Osteoblast (primary cell): Measurements from ENCODE around the gene INPP5B. TPM values are rescaled to one million over a fixed set of nuclear protein-coding genes. Genes with fewer than 3 reads are reported as not detected.
A peak's percentile ranks its signal among the peaks of the same experiment; 100 is the strongest.
"Not testable (repeated sequence)": the region's sequence is repeated elsewhere in the genome, so short reads cannot be mapped to it uniquely, and the experiment has no call there.

Experiments
- DNase-seq: peaks from one replicate; pipeline ENCODE4 v3.0.0; 2011; ENCODE audit warnings: low spot score, mixed read lengths; ENCODE audit not compliant: insufficient read length; ENCODE audit errors: missing footprints
- H2AFZ ChIP-seq: 2 replicates; pipeline ENCODE4 v1.6.0; 2011; ENCODE audit warnings: mild to moderate bottlenecking, low read length
- H3K27ac ChIP-seq: 2 replicates; pipeline ENCODE4 v1.5.1; 2011; ENCODE audit warnings: mild to moderate bottlenecking, low read depth, low read length, moderate library complexity
- H3K27me3 ChIP-seq: 2 replicates; pipeline ENCODE4 v1.6.0; 2012; ENCODE audit warnings: mild to moderate bottlenecking, control low read depth, inconsistent platforms, low read length, moderate library complexity; ENCODE audit not compliant: insufficient read depth
- H3K36me3 ChIP-seq: 2 replicates; pipeline ENCODE4 v1.5.1; 2011; ENCODE audit warnings: mild to moderate bottlenecking, low read length, control low read depth, moderate library complexity; ENCODE audit not compliant: insufficient read depth
- H3K4me1 ChIP-seq: 2 replicates; pipeline ENCODE4 v1.5.1; 2011; ENCODE audit warnings: mild to moderate bottlenecking, low read length, control low read depth, moderate library complexity; ENCODE audit not compliant: insufficient read depth
- H3K4me2 ChIP-seq: 2 replicates; pipeline ENCODE4 v1.6.0; 2011; ENCODE audit warnings: mild to moderate bottlenecking, low read length; ENCODE audit not compliant: insufficient read depth
- H3K4me3 ChIP-seq: fragments of 200-600 bp; sonication (generic); 3 replicates; pipeline ENCODE4 v1.5.1; 2012; ENCODE audit warnings: mild to moderate bottlenecking, low read length, inconsistent platforms; ENCODE audit not compliant: insufficient read depth
- H3K79me2 ChIP-seq: 2 replicates; pipeline ENCODE4 v1.6.0; 2012; ENCODE audit warnings: mild to moderate bottlenecking, low read length, control low read depth, inconsistent platforms; ENCODE audit not compliant: insufficient read depth
- H3K9me3 ChIP-seq: 2 replicates; pipeline ENCODE4 v1.5.1; 2011; ENCODE audit warnings: low read depth, low read length, control low read depth
- H4K20me1 ChIP-seq: 2 replicates; pipeline ENCODE4 v1.6.0; 2012; ENCODE audit warnings: mild to moderate bottlenecking, low read length, control low read depth; ENCODE audit not compliant: insufficient read depth
- total RNA-seq: library from RNA; depleted of rRNA; stranded (reverse); fragments of >200 nt; gene quantifications from 2 replicates; pipeline ENCODE4 v1.2.3, GENCODE V29; 2012
- TF ChIP-seq, protein P1 (sequence below): IDR thresholded peaks from 2 replicates; pipeline ENCODE4 v1.5.1; 2011; ENCODE audit warnings: mild to moderate bottlenecking, low read depth, low read length, moderate library complexity; ENCODE audit errors: extremely low read depth

INPP5B gene
- total RNA-seq, 1 donor: 39.4 TPM

DNA sequence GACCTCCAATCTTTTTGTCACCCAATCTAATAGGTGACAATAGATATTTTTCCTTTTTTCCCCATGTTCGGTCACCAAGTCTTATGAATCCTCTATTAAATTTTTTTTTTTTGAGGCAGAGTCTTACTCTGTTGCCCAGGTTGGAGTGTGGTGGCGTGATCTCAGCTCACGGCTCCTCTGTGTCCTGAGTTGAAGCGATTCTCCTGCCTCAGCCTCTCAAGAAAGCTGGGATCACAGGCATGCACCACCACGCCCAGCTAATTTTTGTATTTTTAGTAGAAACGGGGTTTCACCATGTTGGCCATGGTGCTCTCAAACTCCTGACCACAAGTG, 45.0 kb downstream of the INPP5B start:
- H3K9me3 ChIP-seq: no peaks in the 10 kb centered on the region

DNA sequence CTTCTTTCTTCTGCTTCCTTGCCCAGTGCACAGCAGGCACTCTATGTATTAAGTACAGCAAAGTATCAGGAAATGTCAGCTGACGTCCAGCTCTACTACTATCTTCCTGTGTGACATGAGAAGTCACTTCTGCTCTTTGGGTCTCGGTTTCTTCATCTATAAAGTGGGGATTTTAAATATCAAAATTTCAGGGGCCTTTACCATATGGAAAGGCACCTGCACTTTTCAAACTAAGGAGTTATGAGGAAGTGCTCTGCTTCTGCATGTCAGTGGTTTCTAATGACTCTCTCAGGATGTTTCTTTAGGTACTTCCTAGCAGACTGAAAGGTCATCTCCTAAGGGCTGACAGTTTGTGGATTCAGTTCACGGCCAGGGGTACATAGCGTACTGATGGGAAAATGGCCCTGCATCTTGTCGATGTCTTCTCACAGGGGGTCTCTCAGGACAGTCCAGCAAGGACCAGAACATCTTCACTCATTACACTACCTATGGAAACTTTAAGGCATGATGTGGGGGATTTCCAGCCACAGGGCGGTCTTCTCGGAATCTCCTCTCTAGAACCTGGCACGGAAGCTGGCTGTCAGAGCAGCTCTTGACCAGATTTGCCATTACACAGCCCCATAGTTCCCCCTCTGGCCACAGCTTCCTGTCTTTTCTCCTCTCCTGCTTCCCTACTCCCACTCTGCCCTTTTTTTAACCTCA, 45.5 kb downstream of the INPP5B start:
- TF ChIP-seq, protein P1, sequence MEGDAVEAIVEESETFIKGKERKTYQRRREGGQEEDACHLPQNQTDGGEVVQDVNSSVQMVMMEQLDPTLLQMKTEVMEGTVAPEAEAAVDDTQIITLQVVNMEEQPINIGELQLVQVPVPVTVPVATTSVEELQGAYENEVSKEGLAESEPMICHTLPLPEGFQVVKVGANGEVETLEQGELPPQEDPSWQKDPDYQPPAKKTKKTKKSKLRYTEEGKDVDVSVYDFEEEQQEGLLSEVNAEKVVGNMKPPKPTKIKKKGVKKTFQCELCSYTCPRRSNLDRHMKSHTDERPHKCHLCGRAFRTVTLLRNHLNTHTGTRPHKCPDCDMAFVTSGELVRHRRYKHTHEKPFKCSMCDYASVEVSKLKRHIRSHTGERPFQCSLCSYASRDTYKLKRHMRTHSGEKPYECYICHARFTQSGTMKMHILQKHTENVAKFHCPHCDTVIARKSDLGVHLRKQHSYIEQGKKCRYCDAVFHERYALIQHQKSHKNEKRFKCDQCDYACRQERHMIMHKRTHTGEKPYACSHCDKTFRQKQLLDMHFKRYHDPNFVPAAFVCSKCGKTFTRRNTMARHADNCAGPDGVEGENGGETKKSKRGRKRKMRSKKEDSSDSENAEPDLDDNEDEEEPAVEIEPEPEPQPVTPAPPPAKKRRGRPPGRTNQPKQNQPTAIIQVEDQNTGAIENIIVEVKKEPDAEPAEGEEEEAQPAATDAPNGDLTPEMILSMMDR: no peak
- peak; percentile 11 for DNase-seq
- Histone ChIP-seq H3K9me3 (no peaks in the 10 kb centered on the region), H3K4me3 (no peak overlapping the region), H4K20me1 (no peaks in the 10 kb centered on the region), H3K27me3 (no peaks in the 10 kb centered on the region), H2AFZ (no peak overlapping the region), H3K27ac (no peak overlapping the region), H3K36me3 (peaks cover 2% of the 10 kb centered on the region), H3K4me1 (no peaks in the 10 kb centered on the region), H3K4me2 (no peak overlapping the region), H3K79me2 (no peaks in the 10 kb centered on the region)

More for the DNA sequence above, 45.0 kb downstream of the INPP5B start:
- Histone ChIP-seq H3K27me3 (no peaks in the 10 kb centered on the region), H3K27ac (no peak overlapping the region), H2AFZ (no peak overlapping the region), H3K4me3 (no peak overlapping the region), H3K36me3 (peaks cover 2% of the 10 kb centered on the region), H3K79me2 (no peaks in the 10 kb centered on the region), H3K4me2 (no peak overlapping the region), H3K4me1 (no peaks in the 10 kb centered on the region), H4K20me1 (no peaks in the 10 kb centered on the region)
- no peak for DNase-seq
- TF ChIP-seq, protein P1: no peak

DNA sequence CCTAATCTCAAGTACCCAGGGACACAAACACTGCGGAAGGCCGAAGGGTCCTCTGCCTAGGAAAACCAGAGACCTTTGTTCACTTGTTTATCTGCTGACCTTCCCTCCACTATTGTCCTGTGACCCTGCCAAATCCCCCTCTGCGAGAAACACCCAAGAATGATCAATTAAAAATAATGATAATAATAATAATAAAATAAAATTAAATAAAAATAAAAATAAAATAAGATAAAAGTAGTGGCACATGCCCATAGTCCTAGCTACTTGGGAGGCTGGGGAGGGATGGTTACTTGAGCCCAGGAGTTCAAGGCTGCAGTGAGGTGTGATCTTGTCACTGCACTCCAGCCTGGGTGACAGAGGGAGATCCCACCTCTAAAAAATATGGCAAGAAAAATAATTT, 49.3 kb downstream of the INPP5B start:
- H3K4me2 ChIP-seq, H3K9me3 ChIP-seq, H3K27ac ChIP-seq, H3K27me3 ChIP-seq, H3K79me2 ChIP-seq, H2AFZ ChIP-seq, H3K4me1 ChIP-seq, DNase-seq, H3K36me3 ChIP-seq, H4K20me1 ChIP-seq, H3K4me3 ChIP-seq: not testable (repeated sequence)

GRCh38 chr1:37893673-37894072, 53.2 kb downstream of the INPP5B start:
- H3K79me2 ChIP-seq: no peaks in the 10 kb centered on the region
- no peaks in the 10 kb centered on the region for H3K9me3 ChIP-seq
- peaks cover 23% of the 10 kb centered on the region for H3K36me3 ChIP-seq
- H2AFZ ChIP-seq: no peak overlapping the region
- H3K4me3 ChIP-seq: no peak overlapping the region
- H3K27me3 ChIP-seq: no peaks in the 10 kb centered on the region
- TF ChIP-seq, protein P1: no peak
- peaks cover 5% of the 10 kb centered on the region for H3K4me1 ChIP-seq
- no peaks in the 10 kb centered on the region for H4K20me1 ChIP-seq
- no peak overlapping the region for H3K4me2 ChIP-seq
- no peak overlapping the region for H3K27ac ChIP-seq
- DNase-seq: no peak
